DMS53 treated with DMSO at 0.1 percent for 48 hours (cell line): ENCODE data around the gene RBM25.
A peak's percentile ranks its signal among the peaks of the same experiment; 100 is the strongest.

Source experiments
- DNase-seq: peaks from one replicate; lab custom pipeline; 2025; ENCODE audit not compliant: unreplicated experiment; lab: John Stamatoyannopoulos, UW

Gene RBM25

GRCh38 chr14:73102806-73103497 lies 44.6 kb downstream of the RBM25 start:
- DNase-seq: no peak

GRCh38 chr14:73105050-73105449 lies 46.7 kb downstream of the RBM25 start:
- DNase-seq: no peak

- no peak for DNase-seq
Measured at GRCh38 chr14:73105727-73106126, 47.4 kb downstream of the RBM25 start.

- DNase-seq: no peak
Measured at GRCh38 chr14:73116079-73116665, 57.8 kb downstream of the RBM25 start.

- DNase-seq: no peak
Measured at GRCh38 chr14:73124180-73124894, 66.0 kb downstream of the RBM25 start.

- DNase-seq: no peak
Measured at GRCh38 chr14:73125169-73125588, 66.8 kb downstream of the RBM25 start.

- DNase-seq: no peak
Measured at GRCh38 chr14:73125746-73126145, 67.4 kb downstream of the RBM25 start.

GRCh38 chr14:73133795-73134194 lies 75.5 kb downstream of the RBM25 start:
- no peak for DNase-seq

- DNase-seq: no peak
Measured at GRCh38 chr14:73136085-73136386, 77.7 kb downstream of the RBM25 start.

GRCh38 chr14:73136387-73137225 lies 78.3 kb downstream of the RBM25 start, which contains the start of gene PSEN1:
TSS of gene PSEN1 (plus strand) at chr14:73136507. CDS start at chr14:73148020, 11,513 bp downstream.
- DNase-seq: peak; percentile 58

- no peak for DNase-seq
Measured at GRCh38 chr14:73140811-73141323, 82.5 kb downstream of the RBM25 start.

- DNase-seq: no peak
Measured at GRCh38 chr14:73142216-73142615, 83.9 kb downstream of the RBM25 start.

GRCh38 chr14:73143003-73143402 lies 84.7 kb downstream of the RBM25 start:
- DNase-seq: no peak

GRCh38 chr14:73143617-73144016 lies 85.3 kb downstream of the RBM25 start:
- no peak for DNase-seq

- DNase-seq: no peak
Measured at GRCh38 chr14:73145371-73145770, 87.0 kb downstream of the RBM25 start.

GRCh38 chr14:73146111-73146510 lies 87.8 kb downstream of the RBM25 start:
- DNase-seq: no peak

GRCh38 chr14:73149753-73150152 lies 91.4 kb downstream of the RBM25 start:
- no peak for DNase-seq

- no peak for DNase-seq
Measured at GRCh38 chr14:73153272-73153671, 94.9 kb downstream of the RBM25 start.

- DNase-seq: no peak
Measured at GRCh38 chr14:73162251-73162650, 103.9 kb downstream of the RBM25 start.

- no peak for DNase-seq
Measured at GRCh38 chr14:73166399-73166798, 108.1 kb downstream of the RBM25 start.

- no peak for DNase-seq
Measured at GRCh38 chr14:73167727-73168126, 109.4 kb downstream of the RBM25 start.
